ENCODE results near the gene PWP1. TPM values are rescaled to one million over a fixed set of nuclear protein-coding genes. Genes with fewer than 3 reads are reported as not detected.

Gene PWP1
- total RNA-seq, 1 experiment from 2014 or later, result 49.7 TPM

DNA sequence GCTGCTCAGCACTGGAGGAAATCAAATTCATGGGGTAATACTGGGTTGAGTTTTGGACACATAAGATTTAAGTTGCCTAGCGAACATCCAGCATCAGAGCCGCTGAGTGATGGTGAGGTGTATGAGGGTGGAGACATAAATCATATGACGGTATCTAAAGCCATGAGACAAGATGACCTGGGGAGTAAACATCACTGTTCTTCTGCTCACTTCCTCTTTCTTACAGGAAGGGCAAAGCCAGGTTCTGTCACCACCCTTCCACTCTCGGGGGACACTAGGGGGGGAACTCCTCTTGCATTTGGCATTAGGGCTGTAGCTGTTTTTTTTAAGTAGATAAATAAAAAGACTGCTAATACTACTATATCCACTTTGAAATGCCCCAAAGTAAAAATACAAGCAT lies 51.3 kb downstream of the PWP1 start:
- H2BK120ac ChIP-seq (ENCODE audit: low read depth, low read length, poor library complexity, severe bottlenecking), result no peak overlapping the region
- DNase-seq, result no peak
- H3K36me3 Mint-ChIP-seq (ENCODE audit: insufficient read depth in 1 of 3, low read depth in 3 of 3), result peaks cover 22 to 75% (median 74%) of the 10 kb centered on the region in 3 experiments; a peak in 6 of 7 replicates

More for the DNA sequence above, 51.3 kb downstream of the PWP1 start:
- Mint-ChIP-seq H3K27ac (no peak overlapping the region), H3K9me3 (no peaks in the 10 kb centered on the region), H3K4me1 (no peaks in the 10 kb centered on the region), H3K4me3 (no peak overlapping the region), H3K27me3 (ENCODE audit: low read depth) (no peaks in the 10 kb centered on the region)
- no CpG with 5 or more reads among the region's 4 CpGs for WGBS (ENCODE audit: extremely low coverage, insufficient read length, low lambda C conversion rate)
- H3K23me2 ChIP-seq (ENCODE audit: insufficient read length, low read depth, low read length, poor library complexity, severe bottlenecking), result no peaks in the 10 kb centered on the region
- no peak overlapping the region for H2BK15ac ChIP-seq (ENCODE audit: low read depth, low read length)
- H2BK5ac ChIP-seq (ENCODE audit: insufficient read length, low read length), result no peak overlapping the region
- no peak overlapping the region for H3K4ac ChIP-seq (ENCODE audit: low read depth, low read length)
- no peak overlapping the region for H4K91ac ChIP-seq (ENCODE audit: insufficient read length, low read depth, low read length)
- H3K23ac ChIP-seq (ENCODE audit: insufficient read length, low read depth, low read length), result no peak overlapping the region
- no peak overlapping the region for H4K5ac ChIP-seq (ENCODE audit: insufficient read length, low read depth, low read length)
- no peaks in the 10 kb centered on the region for H3K4me1 ChIP-seq (ENCODE audit: insufficient read depth, low read length)
- no peak overlapping the region for H2AFZ ChIP-seq (ENCODE audit: low read length)
- no peak overlapping the region for H4K8ac ChIP-seq (replicated peaks; ENCODE audit: insufficient read length, low read depth, low read length)
- no peak overlapping the region for H3K14ac ChIP-seq (ENCODE audit: insufficient read depth, low read length)
- H2BK20ac ChIP-seq (ENCODE audit: low read depth, low read length, poor library complexity, severe bottlenecking), result no peak overlapping the region
- H2BK12ac ChIP-seq (ENCODE audit: insufficient read length, low read depth, low read length), result no peak overlapping the region
- H3K27me3 ChIP-seq (ENCODE audit: insufficient read depth, low read length), result no peaks in the 10 kb centered on the region
- peaks cover 2% of the 10 kb centered on the region for H3K79me1 ChIP-seq (ENCODE audit: insufficient read depth, low read depth, low read length, poor library complexity, severe bottlenecking)
- H3K27ac ChIP-seq (ENCODE audit: insufficient read length, low read depth, low read length), result no peak overlapping the region
- no peak overlapping the region for H3K9ac ChIP-seq (ENCODE audit: extremely low read depth, insufficient read length, low read length)
- no peak overlapping the region for H3K56ac ChIP-seq (ENCODE audit: insufficient read length, low read depth, low read length)
- H3K9me3 ChIP-seq (ENCODE audit: control insufficient read depth, low read depth, low read length), result no peaks in the 10 kb centered on the region
- no peak overlapping the region for H2AK5ac ChIP-seq (ENCODE audit: insufficient read length, low read length)
- no peaks in the 10 kb centered on the region for H4K20me1 ChIP-seq (ENCODE audit: control insufficient read depth, insufficient read depth, insufficient read length)
- H3K79me2 ChIP-seq (ENCODE audit: insufficient read depth, low read length), result no peaks in the 10 kb centered on the region
- H3K18ac ChIP-seq (ENCODE audit: insufficient read length, low read depth, low read length), result no peak overlapping the region
- TF ChIP-seq, protein P1, sequence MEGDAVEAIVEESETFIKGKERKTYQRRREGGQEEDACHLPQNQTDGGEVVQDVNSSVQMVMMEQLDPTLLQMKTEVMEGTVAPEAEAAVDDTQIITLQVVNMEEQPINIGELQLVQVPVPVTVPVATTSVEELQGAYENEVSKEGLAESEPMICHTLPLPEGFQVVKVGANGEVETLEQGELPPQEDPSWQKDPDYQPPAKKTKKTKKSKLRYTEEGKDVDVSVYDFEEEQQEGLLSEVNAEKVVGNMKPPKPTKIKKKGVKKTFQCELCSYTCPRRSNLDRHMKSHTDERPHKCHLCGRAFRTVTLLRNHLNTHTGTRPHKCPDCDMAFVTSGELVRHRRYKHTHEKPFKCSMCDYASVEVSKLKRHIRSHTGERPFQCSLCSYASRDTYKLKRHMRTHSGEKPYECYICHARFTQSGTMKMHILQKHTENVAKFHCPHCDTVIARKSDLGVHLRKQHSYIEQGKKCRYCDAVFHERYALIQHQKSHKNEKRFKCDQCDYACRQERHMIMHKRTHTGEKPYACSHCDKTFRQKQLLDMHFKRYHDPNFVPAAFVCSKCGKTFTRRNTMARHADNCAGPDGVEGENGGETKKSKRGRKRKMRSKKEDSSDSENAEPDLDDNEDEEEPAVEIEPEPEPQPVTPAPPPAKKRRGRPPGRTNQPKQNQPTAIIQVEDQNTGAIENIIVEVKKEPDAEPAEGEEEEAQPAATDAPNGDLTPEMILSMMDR (conservative IDR thresholded peaks at IDR 0.05), result no peak
- no peak overlapping the region for H3T11ph ChIP-seq (ENCODE audit: low read length)
- no peak overlapping the region for H3K4me2 ChIP-seq (ENCODE audit: insufficient read depth, insufficient read length, low read length)
